ENCODE measurements around the gene C16orf46. TPM values are rescaled to one million over a fixed set of nuclear protein-coding genes. Genes with fewer than 3 reads are reported as not detected.

Gene C16orf46
- total and polyA plus RNA-seq, 9 of the 15 experiments (the other 6 are each of a cell fraction or from before 2014, with no cell fraction given), result 0.10 to 0.98 (median 0.41) TPM; not detected in 1

DNA sequence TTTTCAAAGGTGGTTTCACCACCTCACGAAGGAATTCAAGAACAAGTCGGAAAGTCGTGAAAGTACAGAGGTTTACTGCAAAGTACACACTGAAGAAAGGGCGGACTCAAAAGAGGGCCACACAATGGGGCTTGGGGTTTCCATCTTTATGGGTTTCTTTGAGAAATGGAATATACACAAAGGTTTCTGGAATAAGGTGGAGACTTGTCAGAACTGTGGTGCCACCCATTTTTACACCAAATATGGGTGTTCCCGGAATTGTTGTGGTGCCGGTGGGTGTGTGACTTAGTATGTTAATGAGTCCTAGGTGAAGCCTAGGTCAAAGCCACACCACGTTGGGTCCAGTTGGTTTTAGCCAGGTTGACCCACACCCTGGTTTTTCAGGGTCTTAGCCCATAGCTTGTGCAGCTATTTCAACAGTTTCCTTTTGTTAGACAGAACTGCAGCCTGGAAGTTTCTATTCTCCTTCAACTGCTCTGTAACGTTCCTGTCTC, 19.7 kb upstream of the C16orf46 start (continued):
- TF ChIP-seq, protein P1, sequence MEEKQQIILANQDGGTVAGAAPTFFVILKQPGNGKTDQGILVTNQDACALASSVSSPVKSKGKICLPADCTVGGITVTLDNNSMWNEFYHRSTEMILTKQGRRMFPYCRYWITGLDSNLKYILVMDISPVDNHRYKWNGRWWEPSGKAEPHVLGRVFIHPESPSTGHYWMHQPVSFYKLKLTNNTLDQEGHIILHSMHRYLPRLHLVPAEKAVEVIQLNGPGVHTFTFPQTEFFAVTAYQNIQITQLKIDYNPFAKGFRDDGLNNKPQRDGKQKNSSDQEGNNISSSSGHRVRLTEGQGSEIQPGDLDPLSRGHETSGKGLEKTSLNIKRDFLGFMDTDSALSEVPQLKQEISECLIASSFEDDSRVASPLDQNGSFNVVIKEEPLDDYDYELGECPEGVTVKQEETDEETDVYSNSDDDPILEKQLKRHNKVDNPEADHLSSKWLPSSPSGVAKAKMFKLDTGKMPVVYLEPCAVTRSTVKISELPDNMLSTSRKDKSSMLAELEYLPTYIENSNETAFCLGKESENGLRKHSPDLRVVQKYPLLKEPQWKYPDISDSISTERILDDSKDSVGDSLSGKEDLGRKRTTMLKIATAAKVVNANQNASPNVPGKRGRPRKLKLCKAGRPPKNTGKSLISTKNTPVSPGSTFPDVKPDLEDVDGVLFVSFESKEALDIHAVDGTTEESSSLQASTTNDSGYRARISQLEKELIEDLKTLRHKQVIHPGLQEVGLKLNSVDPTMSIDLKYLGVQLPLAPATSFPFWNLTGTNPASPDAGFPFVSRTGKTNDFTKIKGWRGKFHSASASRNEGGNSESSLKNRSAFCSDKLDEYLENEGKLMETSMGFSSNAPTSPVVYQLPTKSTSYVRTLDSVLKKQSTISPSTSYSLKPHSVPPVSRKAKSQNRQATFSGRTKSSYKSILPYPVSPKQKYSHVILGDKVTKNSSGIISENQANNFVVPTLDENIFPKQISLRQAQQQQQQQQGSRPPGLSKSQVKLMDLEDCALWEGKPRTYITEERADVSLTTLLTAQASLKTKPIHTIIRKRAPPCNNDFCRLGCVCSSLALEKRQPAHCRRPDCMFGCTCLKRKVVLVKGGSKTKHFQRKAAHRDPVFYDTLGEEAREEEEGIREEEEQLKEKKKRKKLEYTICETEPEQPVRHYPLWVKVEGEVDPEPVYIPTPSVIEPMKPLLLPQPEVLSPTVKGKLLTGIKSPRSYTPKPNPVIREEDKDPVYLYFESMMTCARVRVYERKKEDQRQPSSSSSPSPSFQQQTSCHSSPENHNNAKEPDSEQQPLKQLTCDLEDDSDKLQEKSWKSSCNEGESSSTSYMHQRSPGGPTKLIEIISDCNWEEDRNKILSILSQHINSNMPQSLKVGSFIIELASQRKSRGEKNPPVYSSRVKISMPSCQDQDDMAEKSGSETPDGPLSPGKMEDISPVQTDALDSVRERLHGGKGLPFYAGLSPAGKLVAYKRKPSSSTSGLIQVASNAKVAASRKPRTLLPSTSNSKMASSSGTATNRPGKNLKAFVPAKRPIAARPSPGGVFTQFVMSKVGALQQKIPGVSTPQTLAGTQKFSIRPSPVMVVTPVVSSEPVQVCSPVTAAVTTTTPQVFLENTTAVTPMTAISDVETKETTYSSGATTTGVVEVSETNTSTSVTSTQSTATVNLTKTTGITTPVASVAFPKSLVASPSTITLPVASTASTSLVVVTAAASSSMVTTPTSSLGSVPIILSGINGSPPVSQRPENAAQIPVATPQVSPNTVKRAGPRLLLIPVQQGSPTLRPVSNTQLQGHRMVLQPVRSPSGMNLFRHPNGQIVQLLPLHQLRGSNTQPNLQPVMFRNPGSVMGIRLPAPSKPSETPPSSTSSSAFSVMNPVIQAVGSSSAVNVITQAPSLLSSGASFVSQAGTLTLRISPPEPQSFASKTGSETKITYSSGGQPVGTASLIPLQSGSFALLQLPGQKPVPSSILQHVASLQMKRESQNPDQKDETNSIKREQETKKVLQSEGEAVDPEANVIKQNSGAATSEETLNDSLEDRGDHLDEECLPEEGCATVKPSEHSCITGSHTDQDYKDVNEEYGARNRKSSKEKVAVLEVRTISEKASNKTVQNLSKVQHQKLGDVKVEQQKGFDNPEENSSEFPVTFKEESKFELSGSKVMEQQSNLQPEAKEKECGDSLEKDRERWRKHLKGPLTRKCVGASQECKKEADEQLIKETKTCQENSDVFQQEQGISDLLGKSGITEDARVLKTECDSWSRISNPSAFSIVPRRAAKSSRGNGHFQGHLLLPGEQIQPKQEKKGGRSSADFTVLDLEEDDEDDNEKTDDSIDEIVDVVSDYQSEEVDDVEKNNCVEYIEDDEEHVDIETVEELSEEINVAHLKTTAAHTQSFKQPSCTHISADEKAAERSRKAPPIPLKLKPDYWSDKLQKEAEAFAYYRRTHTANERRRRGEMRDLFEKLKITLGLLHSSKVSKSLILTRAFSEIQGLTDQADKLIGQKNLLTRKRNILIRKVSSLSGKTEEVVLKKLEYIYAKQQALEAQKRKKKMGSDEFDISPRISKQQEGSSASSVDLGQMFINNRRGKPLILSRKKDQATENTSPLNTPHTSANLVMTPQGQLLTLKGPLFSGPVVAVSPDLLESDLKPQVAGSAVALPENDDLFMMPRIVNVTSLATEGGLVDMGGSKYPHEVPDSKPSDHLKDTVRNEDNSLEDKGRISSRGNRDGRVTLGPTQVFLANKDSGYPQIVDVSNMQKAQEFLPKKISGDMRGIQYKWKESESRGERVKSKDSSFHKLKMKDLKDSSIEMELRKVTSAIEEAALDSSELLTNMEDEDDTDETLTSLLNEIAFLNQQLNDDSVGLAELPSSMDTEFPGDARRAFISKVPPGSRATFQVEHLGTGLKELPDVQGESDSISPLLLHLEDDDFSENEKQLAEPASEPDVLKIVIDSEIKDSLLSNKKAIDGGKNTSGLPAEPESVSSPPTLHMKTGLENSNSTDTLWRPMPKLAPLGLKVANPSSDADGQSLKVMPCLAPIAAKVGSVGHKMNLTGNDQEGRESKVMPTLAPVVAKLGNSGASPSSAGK (IDR thresholded peaks at IDR 0.05), result peak; percentile 64
- TF ChIP-seq, protein P2, sequence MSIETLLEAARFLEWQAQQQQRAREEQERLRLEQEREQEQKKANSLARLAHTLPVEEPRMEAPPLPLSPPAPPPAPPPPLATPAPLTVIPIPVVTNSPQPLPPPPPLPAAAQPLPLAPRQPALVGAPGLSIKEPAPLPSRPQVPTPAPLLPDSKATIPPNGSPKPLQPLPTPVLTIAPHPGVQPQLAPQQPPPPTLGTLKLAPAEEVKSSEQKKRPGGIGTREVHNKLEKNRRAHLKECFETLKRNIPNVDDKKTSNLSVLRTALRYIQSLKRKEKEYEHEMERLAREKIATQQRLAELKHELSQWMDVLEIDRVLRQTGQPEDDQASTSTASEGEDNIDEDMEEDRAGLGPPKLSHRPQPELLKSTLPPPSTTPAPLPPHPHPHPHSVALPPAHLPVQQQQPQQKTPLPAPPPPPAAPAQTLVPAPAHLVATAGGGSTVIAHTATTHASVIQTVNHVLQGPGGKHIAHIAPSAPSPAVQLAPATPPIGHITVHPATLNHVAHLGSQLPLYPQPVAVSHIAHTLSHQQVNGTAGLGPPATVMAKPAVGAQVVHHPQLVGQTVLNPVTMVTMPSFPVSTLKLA (conservative IDR thresholded peaks at IDR 0.05), result no peak; a peak in 1 of 4 replicates
- TF ChIP-seq RBM39 (optimal IDR thresholded peaks at IDR 0.05; ENCODE audit: low read depth, low read length) (peak; percentile 78), NKRF (IDR thresholded peaks at IDR 0.05; ENCODE audit: borderline replicate concordance) (peak; percentile 57; the same call in 1 of the 2 replicates), TBL1XR1 (IDR thresholded peaks at IDR 0.05; ENCODE audit: low read length in 2 of 2) (no peak), GATA2 (CRISPR knock-in tag; IDR thresholded peaks at IDR 0.05) (no peak), POLR2A (conservative IDR thresholded peaks at IDR 0.05) (peak; percentile 74), SIN3A (IDR thresholded peaks at IDR 0.05; ENCODE audit: borderline replicate concordance in 2 of 2, control insufficient read depth in 1 of 2, low read depth in 2 of 2, low read length in 2 of 2) (peak in 1 of 2 experiments; percentile 65; a peak in 2 of 4 replicates), GATAD2A (IDR thresholded peaks at IDR 0.05) (no peak)
